RCC 7860 (cell line): ENCODE data around the gene ZNF2.

Experiments used
- DNase-seq: peaks from one replicate; pipeline ENCODE4 v3.0.0-alpha.2; 2015; ENCODE audit warnings: low spot score
- FAIRE-seq: peaks from 2 replicates; lab custom pipeline; 2012; peaks lifted over from hg19 to GRCh38; lab: Jason Lieb, UNC

Gene ZNF2

DNA sequence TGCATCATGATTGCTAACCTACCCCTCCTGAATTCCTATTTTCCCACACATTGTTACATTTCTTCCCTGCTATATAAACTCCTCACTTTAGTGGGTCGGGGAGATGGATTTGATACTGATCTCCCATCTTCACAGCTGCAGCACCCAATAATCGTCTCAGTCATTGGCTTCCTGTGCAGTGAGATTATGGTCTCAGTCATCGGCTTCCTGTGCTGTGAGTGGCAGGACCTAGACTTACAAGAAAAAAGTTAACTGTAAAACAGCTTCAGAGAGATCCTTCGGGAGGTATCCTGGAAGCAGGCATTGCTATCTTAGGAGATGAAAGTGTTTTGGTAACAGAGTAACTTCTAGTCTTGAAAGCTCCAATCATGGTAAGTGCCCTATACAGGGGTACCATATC lies 38.3 kb downstream of the ZNF2 start:
- FAIRE-seq = no peak

DNA sequence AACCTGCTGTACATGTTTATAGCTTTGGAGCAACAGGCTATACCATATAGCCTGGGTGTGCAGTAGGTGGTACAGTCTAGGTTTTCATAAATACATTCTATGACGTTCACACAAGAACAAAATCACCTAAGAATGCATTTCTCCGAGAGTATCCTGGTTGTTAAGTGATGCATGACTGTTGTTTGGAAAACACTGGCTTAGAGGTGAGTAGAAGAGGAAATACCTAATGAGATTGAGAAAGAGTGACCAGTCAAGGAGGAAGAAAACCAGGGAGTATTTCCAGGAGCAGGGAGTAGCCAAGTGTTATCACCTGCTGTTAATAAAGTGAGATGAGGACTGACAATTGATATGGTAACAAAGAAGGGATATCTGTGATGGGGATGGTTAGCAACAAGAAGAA lies 38.8 kb downstream of the ZNF2 start:
- FAIRE-seq = no peak
- no peak for DNase-seq

More for the DNA sequence above, 38.3 kb downstream of the ZNF2 start:
- DNase-seq = no peak

DNA sequence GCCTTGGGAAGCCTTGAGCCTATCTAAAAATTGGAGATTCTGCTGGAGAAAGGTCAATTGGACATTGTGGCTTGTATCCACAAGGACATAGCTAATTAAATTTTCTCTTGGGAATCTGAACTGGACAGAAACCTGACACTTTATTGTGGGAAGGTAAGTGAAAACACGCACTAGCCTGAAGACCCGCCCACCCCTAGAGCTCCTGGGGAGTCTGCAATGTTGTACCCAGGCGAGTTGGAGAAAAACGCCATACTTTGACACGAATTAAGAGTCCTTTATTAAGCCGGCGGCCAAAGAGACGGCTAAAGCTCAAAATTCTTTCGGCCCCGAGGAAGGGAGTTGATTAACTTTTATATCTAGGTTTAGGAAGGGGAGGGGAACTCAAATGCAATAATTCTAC lies 40.5 kb downstream of the ZNF2 start:
- DNase-seq (no peak), FAIRE-seq (no peak)

DNA sequence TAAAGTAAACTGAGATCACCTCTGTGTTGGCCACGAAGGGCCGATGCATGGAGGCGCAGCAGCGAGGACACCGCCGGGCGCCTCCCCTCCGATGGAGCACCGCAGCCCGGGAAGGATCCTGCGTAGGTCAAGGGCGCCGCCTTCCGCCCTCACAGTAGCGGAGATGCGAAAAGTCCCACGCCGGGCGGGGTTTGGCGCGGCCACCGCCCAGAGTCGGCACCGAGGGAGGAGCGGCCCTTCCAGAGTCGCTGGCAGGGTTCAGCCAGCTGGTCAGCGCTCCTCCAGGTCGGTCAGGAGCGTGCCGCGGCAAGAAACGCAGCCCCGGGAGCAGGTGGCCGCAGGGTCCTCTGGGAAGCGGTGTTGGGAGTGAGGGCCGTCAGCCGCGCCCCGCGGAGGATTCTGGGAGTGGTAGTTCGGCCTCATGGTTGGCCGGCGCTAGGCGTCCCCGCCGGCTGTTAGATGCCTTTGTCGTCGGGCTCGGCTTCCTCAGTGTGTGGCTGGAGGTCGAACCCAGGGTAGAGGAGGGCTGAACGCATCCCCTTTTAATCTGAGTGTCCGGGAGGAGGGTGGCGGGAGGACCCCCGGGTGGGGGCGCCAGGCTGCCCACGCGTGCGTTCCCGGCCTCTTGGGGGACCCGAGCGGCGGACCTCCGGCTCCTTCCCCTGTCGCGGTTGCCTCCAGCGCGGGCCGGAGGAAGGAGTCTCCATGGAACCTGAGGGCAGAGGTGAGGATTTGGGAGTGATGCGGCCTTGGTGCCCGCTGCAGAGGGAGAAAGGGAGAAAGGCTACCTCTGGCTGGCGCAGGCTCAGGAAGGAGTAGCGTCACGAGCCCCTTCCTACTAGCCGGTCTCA lies 41.7 kb downstream of the ZNF2 start, which contains the start of gene ZNF892:
ZNF892 (plus strand) TSS at position 411 of the 851 bp plus-strand sequence; CDS start at position 706, 295 bp downstream.
- DNase-seq (peak; percentile 52), FAIRE-seq (no peak)

DNA sequence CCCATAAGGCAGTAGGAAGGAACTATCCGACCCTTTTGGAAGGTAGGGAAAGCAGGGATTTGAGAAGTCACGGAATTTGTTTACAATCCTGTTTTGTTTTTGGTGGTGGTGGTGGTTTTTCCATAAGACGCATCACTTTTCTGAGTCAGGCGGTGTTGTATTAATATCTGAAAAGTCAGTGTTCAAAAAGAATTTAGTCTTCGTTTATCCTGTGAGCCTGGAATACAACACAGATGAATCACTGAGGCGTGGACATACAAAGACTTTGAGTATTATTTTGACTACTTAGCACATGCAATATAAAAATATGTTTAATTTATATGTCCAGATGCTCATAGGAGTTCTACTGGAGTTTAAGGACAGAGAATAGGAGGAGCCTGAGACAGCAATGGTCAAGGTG lies 42.5 kb downstream of the ZNF2 start:
- FAIRE-seq = no peak
- DNase-seq = no peak

DNA sequence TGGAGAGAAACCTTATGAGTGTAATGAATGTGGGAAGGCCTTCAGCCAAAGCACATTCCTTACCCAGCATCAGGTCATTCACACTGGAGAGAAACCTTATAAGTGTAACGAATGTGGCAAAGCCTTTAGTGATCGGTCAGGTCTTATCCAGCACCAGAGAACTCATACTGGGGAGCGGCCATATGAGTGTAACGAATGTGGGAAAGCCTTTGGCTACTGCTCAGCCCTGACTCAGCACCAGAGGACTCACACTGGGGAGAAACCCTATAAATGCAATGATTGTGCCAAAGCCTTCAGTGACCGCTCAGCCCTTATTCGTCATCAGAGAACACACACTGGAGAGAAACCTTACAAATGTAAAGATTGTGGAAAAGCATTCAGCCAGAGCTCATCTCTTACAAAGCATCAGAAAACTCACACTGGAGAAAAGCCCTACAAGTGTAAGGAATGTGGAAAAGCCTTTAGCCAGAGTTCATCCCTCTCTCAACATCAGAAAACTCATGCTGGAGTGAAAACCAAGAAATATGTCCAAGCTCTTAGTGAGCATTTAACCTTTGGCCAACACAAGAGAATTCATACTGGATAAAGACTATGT lies 49.5 kb downstream of the ZNF2 start:
- FAIRE-seq (no peak), DNase-seq (no peak)

DNA sequence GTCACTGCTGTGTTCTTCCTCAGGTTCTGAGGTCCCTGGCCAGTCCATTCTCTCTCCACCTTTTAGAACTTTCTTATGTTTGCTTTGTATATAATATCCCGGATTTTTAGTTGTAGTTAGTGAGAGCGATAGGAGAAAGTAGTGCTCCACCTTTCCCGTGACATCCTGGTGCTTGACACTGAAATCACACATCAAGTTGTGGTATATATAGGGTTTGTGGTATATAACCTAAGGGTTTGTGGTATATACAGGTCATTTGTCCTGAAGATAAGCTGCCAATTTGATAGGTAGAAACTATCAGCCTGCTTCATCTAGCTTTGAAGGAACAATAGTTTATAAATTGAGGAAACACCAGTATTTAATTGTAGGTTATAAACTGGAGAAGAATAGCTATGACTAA lies 54.8 kb downstream of the ZNF2 start:
- FAIRE-seq = no peak
- DNase-seq = no peak

DNA sequence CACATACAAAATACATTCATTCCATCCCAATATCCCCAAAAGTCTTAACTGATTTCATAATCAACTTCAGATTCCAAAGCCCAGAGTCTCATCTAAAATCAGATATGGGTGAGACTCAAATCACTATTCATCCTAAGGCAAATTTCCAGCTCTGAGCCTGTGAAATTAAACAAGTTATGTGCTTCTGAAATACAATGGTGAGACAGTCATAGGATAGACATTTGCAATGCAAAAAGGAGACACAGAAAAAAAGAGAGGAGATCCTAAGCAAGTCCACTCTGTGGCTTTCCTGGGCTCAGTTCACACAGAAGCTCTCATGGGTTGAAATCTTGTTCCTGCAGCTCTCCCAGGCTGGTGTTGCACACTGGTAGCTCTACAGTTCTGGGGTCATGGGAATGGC lies 60.0 kb downstream of the ZNF2 start:
- DNase-seq (no peak), FAIRE-seq (no peak)

DNA sequence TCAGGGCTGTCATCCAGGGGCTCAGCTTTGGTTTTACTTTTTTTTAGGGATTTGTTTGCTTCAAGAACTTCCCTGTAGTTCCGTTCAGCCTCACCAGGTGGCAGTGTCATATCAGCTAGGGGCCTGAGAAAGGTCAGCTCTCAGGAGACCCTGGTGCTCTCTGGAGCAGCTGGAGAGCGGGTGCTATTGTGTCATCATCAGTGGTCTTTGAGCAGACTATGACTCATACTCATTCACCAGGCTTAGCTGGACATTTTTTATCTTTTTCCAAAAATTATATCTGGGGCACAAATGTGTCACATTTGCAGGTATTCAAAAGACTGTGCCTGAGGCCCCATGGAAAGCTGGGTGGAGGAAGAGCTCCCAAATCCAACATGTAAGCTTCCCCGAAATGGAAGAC lies 66.1 kb downstream of the ZNF2 start:
- FAIRE-seq (peak; percentile 4), DNase-seq (peak; percentile 60)

DNA sequence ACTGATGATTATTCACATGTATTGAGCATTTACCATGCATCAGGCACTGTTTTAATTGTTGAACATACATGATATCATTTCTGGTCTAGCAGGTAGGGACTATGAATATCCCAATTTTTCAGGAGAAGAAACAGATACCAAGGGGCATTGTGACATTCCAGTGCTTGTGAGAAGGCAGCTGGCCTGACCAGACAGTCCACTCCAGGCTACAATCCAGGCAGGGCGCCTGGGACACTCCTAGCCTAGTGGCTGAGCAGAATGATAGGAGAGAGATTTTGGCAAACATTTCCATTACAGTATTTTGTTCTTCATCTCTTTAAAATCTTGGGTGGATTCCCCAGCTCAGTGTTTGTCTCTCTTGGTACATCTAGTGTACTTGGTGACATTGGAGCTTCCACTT lies 66.6 kb downstream of the ZNF2 start:
- DNase-seq (no peak), FAIRE-seq (no peak)
